H1 (cell line): ENCODE results near the gene RCAN3. TPM values are rescaled to one million over a fixed set of nuclear protein-coding genes. Genes with fewer than 3 reads are reported as not detected.

ENCODE experiments used
- CTCF ChIA-PET: fragments of 300-600 bp; sonication (Branson Sonifier 250); formaldehyde crosslinking; loops from one replicate; lab custom pipeline; 2021; ENCODE audit not compliant: partially characterized antibody; lab: Charles Lee
- POLR2A ChIA-PET: fragments of 300-600 bp; sonication (Branson Sonifier 250); formaldehyde crosslinking; loops from one replicate; lab custom pipeline; 2021; ENCODE audit warnings: inconsistent platforms; ENCODE audit not compliant: partially characterized antibody; lab: Charles Lee
- DNase-seq, 2 experiments: peaks; one replicate each; pipeline versions ENCODE4 v3.0.0 to v3.0.0-alpha.2; 2010 to 2022; ENCODE audit warnings: low spot score in 2 of 2, low read depth in 1 of 2, mixed read lengths in 1 of 2
- FAIRE-seq: peaks from 2 replicates; lab custom pipeline; 2011; peaks lifted over from hg19 to GRCh38; lab: Jason Lieb, UNC
- H2AFZ ChIP-seq: 2 replicates; pipeline ENCODE4 v1.8.1; 2012; ENCODE audit warnings: low read length, inconsistent platforms
- H2AK5ac ChIP-seq: 2 replicates; pipeline ENCODE4 v1.6.1; 2013; ENCODE audit warnings: low read depth, low read length
- H2BK120ac ChIP-seq: replicated peaks from 2 replicates; pipeline ENCODE3; 2013; ENCODE audit warnings: low read depth, low read length, inconsistent platforms
- H2BK12ac ChIP-seq: 2 replicates; pipeline ENCODE4 v1.6.1; 2013; ENCODE audit warnings: low read depth, low read length
- H2BK15ac ChIP-seq: 2 replicates; pipeline ENCODE4 v1.6.1; 2013; ENCODE audit warnings: low read length
- H2BK20ac ChIP-seq: 2 replicates; pipeline ENCODE4 v1.6.1; 2013; ENCODE audit warnings: low read length
- H2BK5ac ChIP-seq: 2 replicates; pipeline ENCODE4 v1.6.1; 2013; ENCODE audit warnings: low read depth, low read length
- H3K14ac ChIP-seq: 2 replicates; pipeline ENCODE4 v1.6.1; 2013; ENCODE audit warnings: inconsistent platforms; ENCODE audit not compliant: insufficient read length
- H3K18ac ChIP-seq: 2 replicates; pipeline ENCODE4 v1.6.1; 2013; ENCODE audit warnings: low read length; ENCODE audit errors: extremely low read depth
- H3K23ac ChIP-seq: 2 replicates; pipeline ENCODE4 v1.6.1; 2013; ENCODE audit warnings: inconsistent platforms; ENCODE audit not compliant: insufficient read length
- H3K23me2 ChIP-seq: 2 replicates; pipeline ENCODE4 v1.6.1; 2013; ENCODE audit warnings: low read depth, low read length
- H3K27ac ChIP-seq: 2 replicates; pipeline ENCODE4 v1.6.1; 2011; ENCODE audit warnings: low read depth, low read length, inconsistent platforms
- H3K27me3 ChIP-seq, 4 experiments: replicated peaks in 1 of 4; 1 replicate in 1 of 4; 2 replicates in 3 of 4; pipeline versions ENCODE4 v1.6.1 to v1.8.1; 2011 to 2013; ENCODE audit warnings: low read length in 3 of 4, mild to moderate bottlenecking in 3 of 4, inconsistent platforms in 2 of 4, mixed read lengths in 2 of 4, moderate library complexity in 1 of 4; ENCODE audit not compliant: control insufficient read depth in 3 of 4, insufficient read depth in 3 of 4; ENCODE audit errors: extremely low read depth in 1 of 4
- H3K36me3 ChIP-seq, 4 experiments: 2 replicates each; pipeline versions ENCODE4 v1.6.1 to v1.8.1; 2011 to 2013; ENCODE audit warnings: mild to moderate bottlenecking in 4 of 4, low read length in 3 of 4, moderate library complexity in 2 of 4, control low read depth in 1 of 4, inconsistent platforms in 1 of 4; ENCODE audit not compliant: insufficient read depth in 4 of 4, control insufficient read depth in 2 of 4
- H3K4ac ChIP-seq: replicated peaks from 2 replicates; pipeline ENCODE3; 2013; ENCODE audit warnings: low read length, low read depth, mixed read lengths, inconsistent platforms; ENCODE audit not compliant: insufficient read length
- H3K4me1 ChIP-seq, 4 experiments: replicated peaks in 1 of 4; 1 replicate in 1 of 4; 2 replicates in 3 of 4; pipeline versions ENCODE4 v1.6.1 to v1.8.1; 2011 to 2013; ENCODE audit warnings: low read length in 3 of 4, inconsistent platforms in 2 of 4, mixed read lengths in 1 of 4; ENCODE audit not compliant: insufficient read depth in 4 of 4, control insufficient read depth in 3 of 4
- H3K4me2 ChIP-seq, 2 experiments: 2 replicates each; pipeline versions ENCODE4 v1.6.1 to v1.8.1; 2011 to 2013; ENCODE audit warnings: low read depth in 2 of 2, low read length in 2 of 2, control low read depth in 1 of 2, inconsistent platforms in 1 of 2, mild to moderate bottlenecking in 1 of 2; ENCODE audit not compliant: insufficient read depth in 1 of 2
- H3K4me3 ChIP-seq, 4 experiments: fragments of 200-600, 300-600 bp in 1 of 4; sonication (generic), shearing (Covaris generic), sonication (Bioruptor Twin) in 1 of 4; 2 replicates each; pipeline versions ENCODE4 v1.5.1 to v1.8.1; 2011 to 2016; ENCODE audit warnings: low read length in 4 of 4, low read depth in 3 of 4, control low read depth in 2 of 4, inconsistent platforms in 2 of 4, mild to moderate bottlenecking in 2 of 4, mixed read lengths in 1 of 4, moderate library complexity in 1 of 4; ENCODE audit not compliant: insufficient read depth in 2 of 4; ENCODE audit errors: extremely low read depth in 1 of 4
- H3K56ac ChIP-seq: replicated peaks from 2 replicates; pipeline ENCODE3; 2013; ENCODE audit warnings: low read depth, mild to moderate bottlenecking, mixed read lengths, low read length, inconsistent platforms; ENCODE audit not compliant: insufficient read length
- H3K79me1 ChIP-seq: 2 replicates; pipeline ENCODE4 v1.6.1; 2013; ENCODE audit warnings: low read depth, low read length, control low read depth
- H3K79me2 ChIP-seq, 2 experiments: 2 replicates each; pipeline versions ENCODE4 v1.6.1 to v1.8.1; 2012 to 2013; ENCODE audit warnings: low read length in 2 of 2, mild to moderate bottlenecking in 2 of 2, inconsistent platforms in 1 of 2; ENCODE audit not compliant: insufficient read depth in 2 of 2, control insufficient read depth in 1 of 2
- H3K9ac ChIP-seq, 4 experiments: replicated peaks in 1 of 4; 1 replicate in 1 of 4; 2 replicates in 3 of 4; pipeline versions ENCODE4 v1.6.1 to v1.8.1; 2011 to 2013; ENCODE audit warnings: low read depth in 3 of 4, low read length in 3 of 4, control low read depth in 2 of 4, mild to moderate bottlenecking in 2 of 4, moderate library complexity in 2 of 4, inconsistent platforms in 1 of 4; ENCODE audit errors: extremely low read depth in 1 of 4
- H3K9me3 ChIP-seq, 2 experiments: 2 replicates each; pipeline versions ENCODE4 v1.6.1 to v1.8.1; 2012 to 2013; ENCODE audit warnings: mild to moderate bottlenecking in 2 of 2, moderate library complexity in 2 of 2, control low read depth in 1 of 2, inconsistent platforms in 1 of 2, low read depth in 1 of 2, low read length in 1 of 2, mixed read lengths in 1 of 2; ENCODE audit not compliant: insufficient read depth in 2 of 2
- H4K20me1 ChIP-seq, 2 experiments: replicated peaks in 1 of 2; 2 replicates each; pipeline versions ENCODE3 to v1.8.1; 2011 to 2013; ENCODE audit warnings: inconsistent platforms in 2 of 2, low read length in 2 of 2, mild to moderate bottlenecking in 1 of 2; ENCODE audit not compliant: insufficient read depth in 2 of 2, control insufficient read depth in 1 of 2
- H4K5ac ChIP-seq: 2 replicates; pipeline ENCODE4 v1.6.1; 2013; ENCODE audit warnings: low read length, low read depth, mixed read lengths, inconsistent platforms; ENCODE audit not compliant: insufficient read length
- H4K8ac ChIP-seq: 2 replicates; pipeline ENCODE4 v1.8.0; 2013; ENCODE audit warnings: mild to moderate bottlenecking, moderate library complexity, low read length, inconsistent platforms; ENCODE audit not compliant: insufficient read depth; ENCODE audit errors: extremely low read depth
- H4K91ac ChIP-seq: replicated peaks from 2 replicates; pipeline ENCODE3; 2013; ENCODE audit warnings: low read length, mixed read lengths, inconsistent platforms; ENCODE audit not compliant: insufficient read length
- CHD1 ChIP-seq: IDR thresholded peaks from 2 replicates; pipeline ENCODE4 v1.6.1; 2012; ENCODE audit warnings: low read depth, low read length, improper control_type of control experiment
- GABPA ChIP-seq: IDR thresholded peaks from 2 replicates; pipeline ENCODE4 v1.6.1; 2011; ENCODE audit warnings: mild to moderate bottlenecking, low read length, moderate library complexity, borderline replicate concordance; ENCODE audit not compliant: insufficient read depth
- JUN ChIP-seq: IDR thresholded peaks from 2 replicates; pipeline ENCODE4 v1.6.1; 2011; ENCODE audit warnings: low read depth, mild to moderate bottlenecking, improper control_type of control experiment, low read length
- NRF1 ChIP-seq: IDR thresholded peaks from 2 replicates; pipeline ENCODE4 v1.6.1; 2011; ENCODE audit warnings: mild to moderate bottlenecking, low read depth, low read length, improper control_type of control experiment
- POLR2AphosphoS5 ChIP-seq: IDR thresholded peaks from 2 replicates; pipeline ENCODE4 v1.6.1; 2011; ENCODE audit warnings: low read depth, low read length
- POU5F1 ChIP-seq: IDR thresholded peaks from 2 replicates; pipeline ENCODE4 v1.6.1; 2011; ENCODE audit warnings: low read depth, mild to moderate bottlenecking, low read length, moderate library complexity
- SRF ChIP-seq: IDR thresholded peaks from 2 replicates; pipeline ENCODE4 v1.6.1; 2011; ENCODE audit warnings: mild to moderate bottlenecking, low read depth, low read length, moderate library complexity
- SUZ12 ChIP-seq: fragments of 200-600 bp; sonication (generic); IDR thresholded peaks from 2 replicates; pipeline ENCODE4 v1.6.1; 2012; ENCODE audit warnings: mild to moderate bottlenecking, inconsistent platforms, low read length, moderate library complexity, mixed read lengths
- TAF7 ChIP-seq: optimal IDR thresholded peaks from 2 replicates; pipeline ENCODE3; 2011; ENCODE audit warnings: low read depth, mild to moderate bottlenecking, inconsistent platforms, low read length, moderate library complexity, borderline replicate concordance
- TEAD4 ChIP-seq: IDR thresholded peaks from 2 replicates; pipeline ENCODE4 v1.6.1; 2012; ENCODE audit warnings: low read depth, low read length, inconsistent platforms, mixed read lengths
- WGBS, 2 experiments: shearing (Covaris generic) in 1 of 2; methylation state at CpG; one replicate each; pipeline versions ENCODE4 v1.1.6 to v1.1.7; 2013 to 2015; ENCODE audit warnings: low lambda C conversion rate in 2 of 2, mixed read lengths in 2 of 2, inconsistent platforms in 1 of 2, low coverage in 1 of 2, missing lambda C conversion rate in 1 of 2; ENCODE audit not compliant: insufficient replicate concordance in 2 of 2, insufficient coverage in 1 of 2, insufficient read length in 1 of 2; ENCODE audit errors: extremely low coverage in 1 of 2, missing lambda C conversion rate in 1 of 2; 5-methylcytosine and 5-hydroxymethylcytosine counted together
- polyA plus RNA-seq, 7 experiments: library from polyadenylated mRNA; depleted of rRNA in 3 of 7; stranded (reverse) in 5 of 7; unstranded in 2 of 7; fragments of >200 nt in 5 of 7; fragments of 200-250 nt in 2 of 7; gene quantifications; 1 replicate in 5 of 7; 2 replicates in 1 of 7; 4 replicates in 1 of 7; pipeline versions ENCODE4 v1.2.1 to v1.2.3, GENCODE V29; 2011 to 2013; ENCODE audit warnings: missing spikeins in 2 of 7, mixed read lengths in 2 of 7
- total RNA-seq: library from RNA; stranded (reverse); fragmentation: NEBNext Ultra II Directional; extraction: Animal tissue kit (Norgen Biotek cat#: 25700); gene quantifications from 2 replicates; pipeline ENCODE4 v1.2.1, GENCODE V29; 2021

Gene RCAN3
- total and polyA plus RNA-seq, 2 of the 8 experiments (the other 6 are each of a cell fraction or from before 2014, with no cell fraction given), result 5.6 to 16.6 TPM

DNA sequence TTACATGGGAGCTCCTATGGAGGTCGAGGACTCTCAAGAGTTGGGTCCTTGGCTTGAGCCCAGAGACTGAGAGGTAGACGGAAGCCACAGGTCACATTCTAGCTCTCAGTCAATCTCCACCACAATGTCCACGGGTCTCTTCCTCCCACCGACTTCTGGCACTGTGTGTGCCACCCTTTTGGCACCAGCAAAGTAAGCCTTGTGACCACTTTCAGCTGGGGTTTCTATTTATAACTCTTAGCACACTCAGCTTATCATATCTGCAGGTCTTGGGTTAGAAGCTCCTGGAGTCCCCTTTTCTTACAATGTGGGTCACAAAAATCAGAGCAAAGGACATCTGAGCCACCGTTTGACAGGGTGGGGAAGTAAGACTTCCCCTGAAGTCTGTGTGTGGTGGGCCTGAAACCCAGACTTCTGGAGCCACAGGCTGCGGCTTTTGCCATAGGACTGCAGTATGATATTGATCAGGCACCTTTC is 81.6 kb downstream of the RCAN3 start:
- Histone ChIP-seq H2BK120ac (no peak overlapping the region), H3K14ac (no peak overlapping the region), H3K56ac (no peak overlapping the region), H2BK15ac (no peak overlapping the region), H3K23ac (no peak overlapping the region), H3K36me3 (no peaks in the 10 kb centered on the region), H2BK12ac (no peak overlapping the region), H4K8ac (no peak overlapping the region), H3K4me1 (no peaks in the 10 kb centered on the region), H3K27me3 (no peaks in the 10 kb centered on the region; a peak in 1 of 7 replicates), H3K4me2 (no peak overlapping the region), H3K18ac (no peak overlapping the region), H2AFZ (no peak overlapping the region), H4K20me1 (no peaks in the 10 kb centered on the region), H3K79me1 (no peaks in the 10 kb centered on the region), H3K79me2 (no peaks in the 10 kb centered on the region), H3K9ac (no peak overlapping the region), H4K91ac (no peak overlapping the region), H2BK5ac (no peak overlapping the region), H4K5ac (no peak overlapping the region), H3K4me3 (no peak overlapping the region), H2BK20ac (no peak overlapping the region), H3K23me2 (no peaks in the 10 kb centered on the region), H3K27ac (no peak overlapping the region), H3K9me3 (no peaks in the 10 kb centered on the region), H2AK5ac (no peak overlapping the region), H3K4ac (no peak overlapping the region)
- no peak for DNase-seq
- FAIRE-seq, result no peak
- 90% methylated on average over 6 of the region's 6 CpGs; no CpG with 5 or more reads in 1 of the 2 experiments for WGBS, 2 experiments
- ChIA-PET POLR2A (no interaction called here), CTCF (interaction anchor here (0.6 to 1.8 kb wide), 8 partner anchors 16 to 311 kb away, joined by 3 to 7 read pairs (median 4); no protein-coding TSS in a partner anchor)
- TF ChIP-seq JUN, result no peak
- no peak for TF ChIP-seq TEAD4
- no peak for TF ChIP-seq TAF7
- no peak for TF ChIP-seq SRF
- TF ChIP-seq CHD1, result no peak
- no peak for TF ChIP-seq GABPA
- TF ChIP-seq NRF1, result no peak
- no peak for TF ChIP-seq POU5F1
- no peak for TF ChIP-seq SUZ12
- no peak for TF ChIP-seq POLR2AphosphoS5
